NB4 (cell line): ENCODE measurements around the gene SHB.

Source experiments
- DNase-seq: peaks from one replicate; pipeline ENCODE4 v3.0.0; 2010; ENCODE audit warnings: low read depth
- H3K4me3 ChIP-seq: one replicate; pipeline ENCODE4 v1.5.1; 2011; ENCODE audit warnings: mild to moderate bottlenecking, low read depth, low read length, moderate library complexity
- MYC ChIP-seq: IDR thresholded peaks from 2 replicates; pipeline ENCODE4 v1.6.1; 2011; ENCODE audit warnings: low read depth, low read length
- POLR2A ChIP-seq: IDR thresholded peaks from 2 replicates; pipeline ENCODE4 v1.6.1; 2011; ENCODE audit warnings: mild to moderate bottlenecking; ENCODE audit not compliant: insufficient read length; ENCODE audit errors: extremely low read depth
- TF ChIP-seq, protein P1 (sequence below): IDR thresholded peaks from 2 replicates; pipeline ENCODE4 v1.6.1; 2011; ENCODE audit warnings: low read depth, low read length
- TF ChIP-seq, protein P2 (sequence below): IDR thresholded peaks from one replicate; pipeline ENCODE4 v1.5.1; 2012; ENCODE audit warnings: low read depth, low read length

SHB gene

GRCh38 chr9:38042626-38043357, 26.2 kb downstream of the SHB start:
- TF ChIP-seq, protein P1, sequence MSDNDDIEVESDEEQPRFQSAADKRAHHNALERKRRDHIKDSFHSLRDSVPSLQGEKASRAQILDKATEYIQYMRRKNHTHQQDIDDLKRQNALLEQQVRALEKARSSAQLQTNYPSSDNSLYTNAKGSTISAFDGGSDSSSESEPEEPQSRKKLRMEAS = no peak
- TF ChIP-seq POLR2A (no peak), MYC (no peak)
- TF ChIP-seq, protein P2, sequence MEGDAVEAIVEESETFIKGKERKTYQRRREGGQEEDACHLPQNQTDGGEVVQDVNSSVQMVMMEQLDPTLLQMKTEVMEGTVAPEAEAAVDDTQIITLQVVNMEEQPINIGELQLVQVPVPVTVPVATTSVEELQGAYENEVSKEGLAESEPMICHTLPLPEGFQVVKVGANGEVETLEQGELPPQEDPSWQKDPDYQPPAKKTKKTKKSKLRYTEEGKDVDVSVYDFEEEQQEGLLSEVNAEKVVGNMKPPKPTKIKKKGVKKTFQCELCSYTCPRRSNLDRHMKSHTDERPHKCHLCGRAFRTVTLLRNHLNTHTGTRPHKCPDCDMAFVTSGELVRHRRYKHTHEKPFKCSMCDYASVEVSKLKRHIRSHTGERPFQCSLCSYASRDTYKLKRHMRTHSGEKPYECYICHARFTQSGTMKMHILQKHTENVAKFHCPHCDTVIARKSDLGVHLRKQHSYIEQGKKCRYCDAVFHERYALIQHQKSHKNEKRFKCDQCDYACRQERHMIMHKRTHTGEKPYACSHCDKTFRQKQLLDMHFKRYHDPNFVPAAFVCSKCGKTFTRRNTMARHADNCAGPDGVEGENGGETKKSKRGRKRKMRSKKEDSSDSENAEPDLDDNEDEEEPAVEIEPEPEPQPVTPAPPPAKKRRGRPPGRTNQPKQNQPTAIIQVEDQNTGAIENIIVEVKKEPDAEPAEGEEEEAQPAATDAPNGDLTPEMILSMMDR = no peak
- no peak for DNase-seq

DNA sequence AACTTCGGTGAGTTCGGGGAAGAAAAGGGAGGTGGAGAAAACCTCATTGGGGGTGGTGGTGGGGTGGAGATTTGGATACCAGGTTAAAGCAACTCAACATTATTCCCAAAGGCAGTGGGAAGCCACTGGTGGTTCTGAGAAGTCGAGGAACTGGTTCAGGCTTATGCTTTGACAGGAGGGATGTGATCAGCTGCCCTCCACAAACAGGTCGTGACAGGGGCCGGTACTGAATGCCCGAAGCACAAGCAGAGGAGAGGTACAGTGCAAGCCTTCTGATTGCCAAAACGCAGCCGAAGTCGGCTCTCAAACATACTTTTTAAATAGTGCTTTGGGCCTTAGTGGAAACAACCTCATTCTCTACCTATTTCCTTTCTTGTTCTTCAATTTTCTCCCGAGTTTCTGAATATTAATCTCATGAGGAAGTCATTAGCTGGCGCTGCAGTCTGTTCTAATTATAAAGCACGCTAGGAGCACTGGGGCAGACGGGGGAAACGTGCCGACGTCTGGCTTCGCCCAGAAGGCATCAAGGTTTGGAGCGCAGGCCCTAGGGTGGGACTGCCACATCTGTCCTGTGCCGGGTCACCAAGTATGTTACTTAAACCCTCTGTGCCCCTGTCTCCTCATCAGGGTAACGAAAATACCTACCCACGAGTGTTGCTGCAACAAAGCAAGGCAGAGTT, 27.3 kb downstream of the SHB start:
- H3K4me3 ChIP-seq = no peak overlapping the region
- DNase-seq = no peak
- TF ChIP-seq, protein P2 = no peak
- TF ChIP-seq, protein P1 = no peak
- TF ChIP-seq MYC = no peak
- TF ChIP-seq POLR2A = no peak

More at GRCh38 chr9:38042626-38043357, 26.2 kb downstream of the SHB start:
- no peak overlapping the region for H3K4me3 ChIP-seq

GRCh38 chr9:38039907-38040682, 28.9 kb downstream of the SHB start:
- TF ChIP-seq POLR2A (no peak), MYC (no peak)
- TF ChIP-seq, protein P2 = no peak
- TF ChIP-seq, protein P1 = no peak
- DNase-seq = no peak
- H3K4me3 ChIP-seq = no peak overlapping the region

- DNase-seq = peak; percentile 45
- no peak overlapping the region for H3K4me3 ChIP-seq
- no peak for TF ChIP-seq POLR2A
- TF ChIP-seq, protein P1 = no peak
- TF ChIP-seq MYC = no peak
- TF ChIP-seq, protein P2 = no peak
Observed at GRCh38 chr9:38039090-38039906, 29.7 kb downstream of the SHB start.

- no peak overlapping the region for H3K4me3 ChIP-seq
Observed at GRCh38 chr9:38038307-38039089, 30.5 kb downstream of the SHB start.

More at GRCh38 chr9:38038307-38039089, 30.5 kb downstream of the SHB start:
- no peak for DNase-seq
- TF ChIP-seq, protein P1 = no peak
- TF ChIP-seq MYC = no peak
- TF ChIP-seq, protein P2 = no peak
